ENCODE data around the gene KRTAP25-1. TPM values are rescaled to one million over a fixed set of nuclear protein-coding genes. Genes with fewer than 3 reads are reported as not detected.
A peak's percentile ranks its signal among the peaks of the same experiment; 100 is the strongest.

The KRTAP25-1 gene
- total RNA-seq, 1 experiment from 2014 or later, result not detected

DNA sequence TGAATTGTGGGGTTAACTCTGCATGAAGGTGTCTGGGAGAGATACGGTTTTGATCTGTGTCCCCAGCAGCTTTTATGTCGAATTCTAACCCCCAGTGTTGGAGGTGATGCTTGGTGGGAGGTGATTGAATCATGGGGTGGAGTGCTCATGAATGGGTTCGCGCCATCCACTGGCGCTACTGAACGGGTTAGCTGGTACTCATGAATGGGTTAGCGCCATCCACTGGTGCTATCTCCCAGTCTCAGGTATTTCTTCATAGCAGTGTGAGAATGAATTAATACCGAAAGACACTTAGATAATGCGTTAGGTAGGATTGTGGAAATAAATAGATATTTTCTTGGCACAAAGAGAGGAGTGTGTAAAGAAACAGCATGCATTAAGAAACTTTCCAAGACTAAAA is 40.5 kb downstream of the KRTAP25-1 start:
- Histone ChIP-seq H3K18ac (ENCODE audit: insufficient read length, low read depth, low read length) (no peak overlapping the region), H3K4me2 (ENCODE audit: insufficient read depth, insufficient read length, low read length) (no peak overlapping the region), H3K27ac (ENCODE audit: insufficient read length, low read depth, low read length) (no peak overlapping the region), H2AFZ (ENCODE audit: low read length) (no peak overlapping the region), H2BK20ac (ENCODE audit: low read depth, low read length, poor library complexity, severe bottlenecking) (no peak overlapping the region), H3K4me1 (ENCODE audit: insufficient read depth, low read length) (no peaks in the 10 kb centered on the region), H3T11ph (ENCODE audit: low read length) (no peak overlapping the region), H2BK5ac (ENCODE audit: insufficient read length, low read length) (no peak overlapping the region), H3K9ac (ENCODE audit: extremely low read depth, insufficient read length, low read length) (no peak overlapping the region), H3K4ac (ENCODE audit: low read depth, low read length) (no peak overlapping the region), H3K14ac (ENCODE audit: insufficient read depth, low read length) (no peak overlapping the region), H2BK15ac (ENCODE audit: low read depth, low read length) (no peak overlapping the region), H2AK5ac (ENCODE audit: insufficient read length, low read length) (no peak overlapping the region), H3K9me3 (ENCODE audit: control insufficient read depth, low read depth, low read length) (no peaks in the 10 kb centered on the region), H4K20me1 (ENCODE audit: control insufficient read depth, insufficient read depth, insufficient read length) (no peaks in the 10 kb centered on the region), H3K23me2 (ENCODE audit: insufficient read length, low read depth, low read length, poor library complexity, severe bottlenecking) (no peaks in the 10 kb centered on the region), H3K27me3 (ENCODE audit: insufficient read depth, low read length) (no peaks in the 10 kb centered on the region), H3K79me2 (ENCODE audit: insufficient read depth, low read length) (no peaks in the 10 kb centered on the region), H4K5ac (ENCODE audit: insufficient read length, low read depth, low read length) (no peak overlapping the region), H4K8ac (replicated peaks; ENCODE audit: insufficient read length, low read depth, low read length) (no peak overlapping the region), H2BK12ac (ENCODE audit: insufficient read length, low read depth, low read length) (no peak overlapping the region), H2BK120ac (ENCODE audit: low read depth, low read length, poor library complexity, severe bottlenecking) (no peak overlapping the region), H3K23ac (ENCODE audit: insufficient read length, low read depth, low read length) (no peak overlapping the region), H3K56ac (ENCODE audit: insufficient read length, low read depth, low read length) (no peak overlapping the region), H3K79me1 (ENCODE audit: insufficient read depth, low read depth, low read length, poor library complexity, severe bottlenecking) (no peaks in the 10 kb centered on the region), H4K91ac (ENCODE audit: insufficient read length, low read depth, low read length) (no peak overlapping the region)
- 100% methylated on average over 2 of the region's 9 CpGs for WGBS (ENCODE audit: extremely low coverage, insufficient read length, low lambda C conversion rate)
- peak; percentile 43 for DNase-seq
- no peak overlapping the region for H3K27ac Mint-ChIP-seq
- H3K27me3 Mint-ChIP-seq (ENCODE audit: low read depth), result peaks cover 2% of the 10 kb centered on the region; the same call in 1 of the 2 replicates
- H3K36me3 Mint-ChIP-seq (ENCODE audit: insufficient read depth in 1 of 3, low read depth in 3 of 3), result no peaks in the 10 kb centered on the region
- H3K9me3 Mint-ChIP-seq, result no peaks in the 10 kb centered on the region
- no peak overlapping the region for H3K4me3 Mint-ChIP-seq
- TF ChIP-seq, protein P1, sequence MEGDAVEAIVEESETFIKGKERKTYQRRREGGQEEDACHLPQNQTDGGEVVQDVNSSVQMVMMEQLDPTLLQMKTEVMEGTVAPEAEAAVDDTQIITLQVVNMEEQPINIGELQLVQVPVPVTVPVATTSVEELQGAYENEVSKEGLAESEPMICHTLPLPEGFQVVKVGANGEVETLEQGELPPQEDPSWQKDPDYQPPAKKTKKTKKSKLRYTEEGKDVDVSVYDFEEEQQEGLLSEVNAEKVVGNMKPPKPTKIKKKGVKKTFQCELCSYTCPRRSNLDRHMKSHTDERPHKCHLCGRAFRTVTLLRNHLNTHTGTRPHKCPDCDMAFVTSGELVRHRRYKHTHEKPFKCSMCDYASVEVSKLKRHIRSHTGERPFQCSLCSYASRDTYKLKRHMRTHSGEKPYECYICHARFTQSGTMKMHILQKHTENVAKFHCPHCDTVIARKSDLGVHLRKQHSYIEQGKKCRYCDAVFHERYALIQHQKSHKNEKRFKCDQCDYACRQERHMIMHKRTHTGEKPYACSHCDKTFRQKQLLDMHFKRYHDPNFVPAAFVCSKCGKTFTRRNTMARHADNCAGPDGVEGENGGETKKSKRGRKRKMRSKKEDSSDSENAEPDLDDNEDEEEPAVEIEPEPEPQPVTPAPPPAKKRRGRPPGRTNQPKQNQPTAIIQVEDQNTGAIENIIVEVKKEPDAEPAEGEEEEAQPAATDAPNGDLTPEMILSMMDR (conservative IDR thresholded peaks at IDR 0.05), result peak; percentile 47; the same call in 2 of the 3 replicates
- no peaks in the 10 kb centered on the region; a peak in 1 of 4 replicates for H3K4me1 Mint-ChIP-seq

All from H9 (cell line).